GM18868 (cell line): ENCODE measurements around the gene TTI1.

Experiments used
- ATAC-seq: cut with Tn5 transposase; IDR thresholded peaks from one replicate; pipeline ENCODE4 v1.9.1; 2021; ENCODE audit warnings: mild to moderate bottlenecking, moderate library complexity; ENCODE audit not compliant: unreplicated experiment

TTI1 gene

DNA sequence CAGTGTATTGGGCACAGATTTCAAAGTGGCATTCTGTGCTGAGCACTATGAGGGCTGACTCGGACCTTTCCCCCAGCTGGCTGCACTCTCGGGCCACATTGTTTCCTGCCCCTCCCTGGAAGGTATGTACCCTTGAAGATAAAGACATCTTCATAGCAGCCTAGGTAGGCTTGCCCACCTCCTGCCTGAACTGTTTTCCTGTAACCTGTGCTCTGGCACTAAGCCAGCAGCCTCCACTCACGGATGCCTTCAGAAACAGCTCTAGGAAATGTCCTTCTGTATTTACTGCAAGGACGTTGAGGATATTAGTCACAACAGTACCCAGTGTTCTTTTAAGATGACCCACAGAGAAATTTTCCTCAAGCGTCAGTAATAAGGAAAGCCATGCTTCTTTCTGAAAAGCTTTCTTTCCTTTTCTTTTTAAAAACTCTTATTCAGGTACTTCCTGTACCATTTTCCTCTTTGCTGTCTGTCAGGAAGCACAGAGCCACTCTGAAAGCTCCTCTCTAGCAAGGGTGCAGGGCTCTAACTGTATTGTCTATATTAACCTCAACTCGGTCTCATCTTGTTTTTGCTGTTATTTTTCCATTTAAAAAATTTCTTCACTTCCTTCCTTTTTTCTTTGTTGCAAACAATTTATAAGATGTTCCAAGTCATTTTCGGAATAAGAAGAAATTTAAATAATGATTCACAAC, 43.5 kb downstream of the TTI1 start:
- no peak for ATAC-seq

DNA sequence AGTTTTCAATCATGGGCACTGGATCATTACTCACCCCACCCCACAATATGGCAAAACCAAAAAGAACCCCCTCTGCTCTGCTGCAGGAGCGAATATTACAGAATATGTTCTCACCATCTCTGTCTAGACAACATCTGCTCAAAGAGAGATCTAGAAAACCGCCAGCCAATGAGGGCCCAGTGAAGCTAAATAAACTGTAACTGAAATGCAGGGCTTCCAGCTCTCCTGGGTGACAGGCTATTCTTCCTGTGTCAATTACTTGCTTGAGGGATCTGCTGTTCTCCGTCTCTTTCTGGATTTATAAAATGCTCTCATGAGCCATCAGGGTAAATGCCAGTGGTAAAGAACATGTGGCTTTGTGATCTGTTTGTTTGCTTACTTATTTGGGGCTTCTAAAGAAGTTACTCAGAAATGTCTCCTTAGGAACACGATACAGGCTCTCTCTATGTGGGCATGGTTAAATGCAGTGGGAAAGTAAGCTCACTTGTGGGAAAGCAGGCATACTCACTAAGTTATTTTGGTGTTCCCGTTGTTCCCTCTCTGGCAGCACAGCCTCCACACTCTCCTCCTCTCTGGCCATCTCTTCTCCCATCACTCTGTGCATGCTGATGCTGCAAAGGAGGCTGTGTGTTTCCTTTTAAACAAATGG, 44.8 kb downstream of the TTI1 start:
- no peak for ATAC-seq

DNA sequence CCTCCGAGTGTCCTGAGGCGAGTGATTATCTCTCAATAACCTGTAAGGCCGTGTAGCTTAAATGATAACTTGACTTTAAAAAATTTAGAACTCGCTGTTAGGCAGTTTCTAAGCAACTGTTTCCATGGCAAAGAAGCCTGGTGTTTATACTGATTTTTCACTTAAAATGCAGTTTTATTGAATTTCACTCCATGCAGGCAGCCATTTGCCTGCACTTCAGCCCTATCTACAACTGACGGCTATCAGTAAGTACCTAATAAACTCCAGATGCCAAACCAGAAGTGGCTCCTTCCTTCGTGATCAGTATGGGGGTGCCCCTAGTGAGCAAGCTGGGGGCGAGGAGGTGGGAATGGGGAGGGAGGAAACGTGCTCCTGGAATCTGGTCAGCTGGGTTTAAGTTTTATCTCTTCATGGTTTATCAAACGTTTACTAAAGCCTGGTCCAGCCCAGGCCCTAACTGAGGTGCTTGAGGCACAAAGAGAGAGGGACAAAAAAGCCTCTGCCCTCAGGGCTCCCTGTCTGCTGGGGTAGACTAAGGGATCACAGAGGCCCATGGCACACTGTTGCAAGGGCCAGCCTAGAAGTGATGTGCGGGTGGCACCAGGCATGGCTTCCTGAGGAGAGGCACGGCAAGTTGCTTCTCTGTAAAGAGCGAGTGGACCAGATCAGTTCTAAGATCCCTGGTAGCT, 45.5 kb downstream of the TTI1 start:
- no peak for ATAC-seq

DNA sequence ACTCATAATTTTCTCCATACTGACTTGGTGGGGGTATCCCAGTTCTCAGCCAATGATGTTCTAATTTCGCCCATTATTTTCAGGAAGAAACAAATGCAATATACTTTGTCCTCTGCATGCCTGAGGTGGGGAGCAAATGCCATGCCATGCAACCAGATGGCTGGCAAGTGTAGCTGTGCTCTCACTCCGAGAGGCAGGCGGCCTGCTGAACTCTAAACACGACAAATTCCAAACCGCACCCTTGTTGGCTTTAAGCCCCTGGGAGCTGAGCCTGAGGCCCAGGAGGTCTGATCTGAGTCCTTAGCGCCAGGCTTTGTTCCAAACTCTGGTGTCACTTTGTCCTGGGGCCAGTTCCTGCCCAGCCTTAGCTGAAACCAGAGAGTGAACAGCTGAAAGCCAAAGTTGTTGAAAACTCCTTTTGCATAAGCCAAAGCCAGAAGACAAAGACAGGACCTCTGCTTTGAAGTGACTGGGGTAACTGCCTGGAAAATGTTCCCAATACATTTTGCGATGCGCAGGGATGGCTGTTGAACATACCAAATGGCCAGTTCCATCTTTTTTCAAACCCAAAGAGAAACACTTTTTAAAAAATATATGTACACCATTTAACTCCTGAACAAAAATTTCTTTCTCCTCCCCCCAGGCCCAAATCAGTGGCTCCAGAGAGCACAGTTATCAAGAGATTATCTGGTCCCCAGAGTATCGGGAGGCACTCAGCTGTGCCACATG, 46.2 kb downstream of the TTI1 start:
- no peak for ATAC-seq

DNA sequence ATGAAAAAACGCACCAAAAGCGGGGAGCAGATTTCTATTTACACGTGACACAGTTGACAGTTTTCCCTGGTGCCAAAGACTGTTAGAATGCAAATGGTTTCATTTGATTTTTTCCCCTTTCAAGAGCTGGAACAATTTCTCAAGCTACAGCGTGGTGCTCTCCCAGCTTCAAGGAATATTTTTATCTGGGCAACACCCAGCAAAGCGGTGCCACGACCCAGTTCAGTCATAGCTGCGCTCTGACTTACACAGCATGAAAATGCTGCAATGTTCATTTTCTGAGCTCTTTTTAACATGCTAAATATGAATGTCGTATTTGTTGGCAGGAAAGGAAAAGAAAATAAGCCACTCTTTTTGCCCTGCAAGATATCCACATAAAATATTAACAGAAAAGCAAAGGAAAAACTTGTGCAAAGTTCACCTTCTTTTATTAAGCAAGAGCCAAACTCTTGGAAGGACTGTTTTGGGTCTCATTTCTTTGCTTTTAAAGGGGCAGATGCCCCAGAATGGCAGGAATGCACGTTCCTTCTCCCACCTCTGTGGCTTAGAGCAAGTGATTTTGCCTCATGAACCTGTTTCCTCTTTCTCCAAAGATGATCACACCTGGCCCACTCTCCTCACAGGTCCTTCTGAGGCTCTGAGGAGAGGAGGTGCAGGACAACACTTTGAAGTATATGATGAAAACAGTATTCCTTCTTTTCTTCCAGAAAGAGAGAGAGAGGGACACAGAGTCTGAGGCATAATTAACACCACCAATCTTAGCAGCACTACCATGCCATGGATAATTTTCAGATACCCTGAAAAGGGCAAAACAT, 47.0 kb downstream of the TTI1 start:
- no peak for ATAC-seq

DNA sequence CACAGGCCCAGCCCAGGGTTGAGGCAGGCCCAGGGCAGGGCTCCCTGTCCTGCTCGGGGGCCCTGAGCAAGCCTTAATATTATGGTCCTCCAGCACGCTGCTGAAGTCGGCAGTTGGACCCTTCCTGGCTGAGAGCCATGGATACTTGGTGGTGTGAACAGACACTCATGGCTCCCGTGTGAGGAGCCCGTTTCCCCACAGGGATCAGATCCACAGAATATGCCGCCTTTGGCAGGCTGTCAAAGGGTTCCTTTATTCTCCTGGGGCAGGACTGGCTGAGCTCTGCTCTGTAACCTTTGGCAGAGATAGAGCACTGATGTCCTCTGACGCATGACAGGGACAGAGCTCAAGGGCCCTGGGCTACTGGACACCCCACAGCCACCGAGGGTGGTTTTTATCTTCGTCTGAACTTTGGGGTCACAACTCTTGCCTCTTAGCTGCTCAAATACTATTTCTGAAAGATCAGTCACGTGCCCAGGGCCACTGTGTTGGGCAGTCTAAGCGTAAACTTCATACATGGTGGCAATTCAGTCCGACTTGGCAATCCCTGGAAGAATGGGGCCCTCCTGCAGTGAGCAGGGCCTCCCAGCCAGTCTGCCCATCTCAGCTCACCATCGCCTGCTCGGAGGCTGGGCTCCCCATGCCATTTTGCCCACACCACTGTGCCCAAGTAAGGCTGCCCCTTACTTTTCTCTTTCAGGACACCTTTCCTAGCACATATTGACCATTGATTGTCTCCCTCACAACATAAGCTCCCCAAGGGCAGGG, 49.1 kb downstream of the TTI1 start:
- no peak for ATAC-seq

DNA sequence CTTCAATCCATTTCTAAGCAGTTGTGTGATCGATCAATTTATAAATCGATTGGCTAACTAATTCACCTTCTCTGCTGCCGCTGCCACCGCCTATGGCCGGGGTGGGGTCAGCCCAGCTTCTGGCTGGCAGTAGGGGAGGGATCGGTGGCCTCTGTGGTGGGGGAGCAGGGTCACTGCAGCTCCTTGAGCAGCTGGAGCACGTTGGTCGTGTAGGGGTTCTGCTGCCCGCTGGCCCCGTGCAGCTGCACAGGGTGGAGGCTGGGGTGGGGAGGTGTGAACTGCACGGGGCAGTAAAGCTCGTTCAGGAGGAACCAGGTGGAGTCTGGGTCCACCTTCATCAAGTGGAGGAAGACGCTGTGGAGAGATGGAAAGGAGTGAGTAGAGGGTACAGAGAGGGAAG, 50.0 kb downstream of the TTI1 start:
- ATAC-seq = no peak

DNA sequence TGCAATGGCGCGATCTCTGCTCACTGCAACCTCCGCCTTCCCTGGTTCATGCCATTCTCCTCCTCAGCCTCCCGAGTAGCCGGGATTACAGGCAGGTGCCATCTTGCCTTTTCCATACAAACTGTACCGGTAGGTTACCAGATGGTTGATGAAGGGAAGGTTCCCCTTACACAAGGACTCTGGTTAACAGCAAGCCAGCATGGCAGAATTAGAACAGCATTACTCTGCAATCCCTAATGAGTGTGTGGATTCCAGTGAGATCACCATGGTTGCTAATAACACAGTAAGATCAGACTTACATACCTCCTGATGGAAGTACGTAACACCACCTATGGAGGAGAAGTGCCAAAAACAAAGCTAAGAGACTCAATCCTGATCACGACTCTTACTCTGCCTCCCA, 51.7 kb downstream of the TTI1 start:
- ATAC-seq = no peak

DNA sequence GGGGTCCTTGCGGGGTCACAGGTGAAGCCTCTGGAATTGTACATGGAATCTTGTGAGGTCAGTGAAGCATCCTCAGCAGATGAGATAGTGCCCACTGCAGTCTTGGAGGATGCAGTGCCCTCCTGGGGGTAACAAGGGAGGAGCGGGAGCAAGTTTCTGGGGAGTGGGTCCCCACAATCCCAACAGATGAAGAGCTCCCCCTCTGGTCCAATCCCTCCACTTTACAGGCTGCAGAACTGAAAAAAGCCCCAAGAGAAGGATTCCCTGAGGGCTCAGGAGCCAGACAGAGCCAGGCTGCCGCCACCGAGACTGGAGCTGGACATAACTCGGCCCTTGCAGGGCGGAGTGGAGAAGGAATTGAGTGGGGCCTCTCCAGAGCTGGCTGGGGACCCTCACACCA, 52.4 kb downstream of the TTI1 start:
- ATAC-seq = no peak

DNA sequence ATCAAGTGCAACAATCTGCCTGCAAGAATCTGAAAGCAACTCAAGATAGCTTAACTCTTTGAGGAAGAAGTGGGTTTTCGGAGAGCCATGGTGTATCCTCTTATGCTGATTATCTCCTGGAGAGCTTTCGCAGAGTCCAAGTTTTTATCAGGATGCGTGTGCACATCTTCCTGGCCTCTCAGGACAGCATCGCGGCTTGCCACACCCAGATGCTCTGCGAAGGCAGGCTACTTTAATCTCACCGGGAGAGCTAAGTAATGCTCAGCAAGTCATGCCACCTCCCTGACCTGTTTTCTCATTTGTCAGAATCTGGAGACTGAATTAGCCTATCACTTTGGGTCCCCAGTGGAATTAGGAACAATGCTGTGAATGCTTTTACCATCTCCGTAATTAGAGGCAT, 52.9 kb downstream of the TTI1 start:
- no peak for ATAC-seq

DNA sequence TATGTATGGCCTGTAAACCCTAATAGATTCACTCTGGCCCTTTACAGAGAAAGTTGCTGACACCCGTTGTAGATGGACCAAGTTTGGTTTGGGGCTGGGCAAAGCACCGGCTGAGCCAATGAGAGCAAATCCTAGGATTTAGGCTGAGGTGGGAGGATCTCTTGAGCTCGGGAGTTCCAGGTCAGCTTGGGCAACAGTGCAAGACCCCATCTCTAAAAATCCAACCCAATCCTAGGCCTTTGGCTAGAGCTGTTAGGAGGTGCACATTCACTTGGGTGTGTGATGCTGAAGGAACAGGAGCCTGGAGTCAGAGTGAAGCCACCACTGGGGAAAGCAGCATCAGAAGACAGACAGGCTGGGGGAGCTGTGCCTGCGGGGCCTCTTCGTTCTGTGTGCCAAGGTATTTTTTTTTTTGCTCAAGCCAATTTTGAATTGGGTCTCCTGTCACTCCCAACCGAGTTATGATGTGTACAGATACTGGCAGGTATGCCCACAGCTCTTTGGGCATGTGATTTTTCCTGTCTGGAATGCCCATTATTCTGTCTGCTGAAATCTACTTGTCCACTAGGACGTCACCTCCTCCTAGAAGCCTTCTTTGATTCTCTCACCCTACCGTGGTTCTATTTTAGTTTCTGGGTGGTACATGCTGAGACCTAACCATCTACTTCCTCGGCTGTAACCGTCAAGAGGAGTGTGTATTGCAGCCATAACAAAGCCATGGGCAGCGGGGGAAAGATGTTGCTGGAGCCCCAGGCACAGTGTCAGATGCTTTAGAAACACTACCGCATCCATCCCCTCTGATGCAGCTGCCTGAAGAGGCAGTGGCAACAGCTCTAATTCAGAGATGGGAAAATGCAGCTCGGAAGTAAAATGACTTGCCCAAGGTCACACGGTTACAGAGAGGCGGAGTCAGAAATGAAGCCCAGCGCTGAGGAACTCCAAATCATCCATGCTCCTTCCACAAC, 54.0 kb downstream of the TTI1 start:
- no peak for ATAC-seq

DNA sequence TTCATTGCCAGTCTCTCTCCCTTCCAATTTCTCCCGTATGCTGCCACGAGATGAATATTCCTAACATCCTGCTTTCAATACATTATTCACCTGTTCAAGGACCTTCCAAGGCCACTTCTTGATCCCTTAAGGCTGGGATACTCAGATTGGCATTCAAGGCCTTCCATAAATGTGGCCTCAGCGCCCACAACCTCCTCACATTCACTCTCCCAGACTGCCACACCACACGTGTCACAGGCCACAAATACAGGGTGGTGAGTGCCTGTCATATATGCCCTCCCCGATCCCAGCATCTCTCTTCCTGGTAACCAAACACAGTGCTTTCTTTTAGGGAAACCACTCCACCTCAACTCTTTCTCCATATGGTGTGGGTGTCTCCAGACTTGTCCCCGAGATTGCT, 55.5 kb downstream of the TTI1 start:
- ATAC-seq = no peak

DNA sequence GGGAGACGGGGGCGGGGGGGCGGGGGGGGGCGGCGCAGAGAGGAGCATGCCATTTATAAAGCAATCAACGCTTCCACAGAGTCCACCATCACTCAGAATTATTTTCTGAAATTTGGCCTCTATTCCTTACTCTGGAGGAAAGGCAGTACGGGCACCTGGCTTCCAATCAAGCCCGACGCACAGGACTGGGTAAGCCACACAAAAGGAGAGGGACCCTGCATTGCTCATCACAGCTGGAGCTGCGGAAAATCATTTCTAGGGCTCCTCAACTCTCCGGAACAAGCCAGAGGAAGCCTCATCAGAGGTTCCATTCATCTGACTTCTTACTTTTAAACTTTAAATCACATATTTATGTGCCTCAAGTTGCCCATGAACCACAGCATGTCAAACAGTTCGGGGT, 55.9 kb downstream of the TTI1 start:
- no peak for ATAC-seq

DNA sequence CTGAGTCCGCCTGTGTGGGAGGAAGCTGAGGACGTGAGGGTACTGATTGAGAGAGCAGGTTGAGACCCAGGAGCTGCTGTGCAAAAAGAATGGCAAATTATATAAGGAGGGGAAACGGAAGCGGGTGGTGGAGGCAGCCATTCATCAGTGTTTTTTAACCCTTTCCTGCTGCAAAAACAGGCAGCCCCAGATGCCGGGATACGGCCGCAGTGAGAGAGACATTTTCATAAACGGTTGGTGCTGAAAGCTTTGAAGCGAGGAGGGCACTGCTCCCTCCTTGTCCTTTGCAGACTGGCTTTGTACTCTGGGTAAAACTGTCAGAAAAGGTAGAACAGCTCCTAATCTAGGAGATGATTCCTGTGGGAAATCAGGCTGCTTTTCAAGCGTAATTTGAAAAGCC, 56.4 kb downstream of the TTI1 start:
- no peak for ATAC-seq

DNA sequence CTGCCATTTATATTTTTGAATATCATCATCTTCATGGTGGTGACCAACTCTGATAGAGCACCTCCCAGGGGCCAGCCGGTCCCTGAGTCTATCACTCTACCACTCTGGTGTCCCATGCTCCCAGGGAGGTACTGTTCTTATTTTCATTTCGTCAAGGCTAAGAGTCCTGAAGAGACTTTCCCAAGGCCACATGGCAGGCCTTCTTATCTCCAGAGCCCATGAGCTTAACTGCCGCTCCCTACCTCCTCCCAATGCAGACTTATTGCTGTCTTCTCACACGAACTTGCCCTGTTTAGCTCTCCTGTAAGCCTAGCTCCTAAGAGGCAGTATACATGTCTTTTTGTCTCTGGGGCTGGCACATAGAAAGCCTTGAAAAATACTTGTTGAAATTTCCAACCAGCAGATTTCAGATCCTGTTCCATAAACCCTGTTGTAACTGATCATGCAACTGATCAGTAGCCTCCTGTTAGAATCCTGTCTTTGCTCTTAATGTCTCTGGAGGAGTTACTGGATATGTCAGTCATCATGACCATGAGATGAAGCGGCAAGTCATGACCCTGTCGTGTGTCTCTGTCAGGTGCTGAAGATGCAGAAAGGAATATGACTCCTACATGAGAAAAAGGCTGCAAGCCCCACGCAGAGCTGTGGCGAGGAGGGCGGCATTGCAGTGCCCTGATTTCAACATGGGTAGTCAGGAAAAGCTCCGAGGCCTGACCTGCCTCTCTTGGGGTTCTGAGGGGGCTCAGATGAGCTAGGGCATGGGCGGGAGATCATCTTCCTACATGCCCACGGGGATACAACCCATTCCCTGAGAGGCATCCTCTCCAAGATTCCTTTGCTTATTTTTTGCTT, 60.0 kb downstream of the TTI1 start:
- ATAC-seq = no peak

DNA sequence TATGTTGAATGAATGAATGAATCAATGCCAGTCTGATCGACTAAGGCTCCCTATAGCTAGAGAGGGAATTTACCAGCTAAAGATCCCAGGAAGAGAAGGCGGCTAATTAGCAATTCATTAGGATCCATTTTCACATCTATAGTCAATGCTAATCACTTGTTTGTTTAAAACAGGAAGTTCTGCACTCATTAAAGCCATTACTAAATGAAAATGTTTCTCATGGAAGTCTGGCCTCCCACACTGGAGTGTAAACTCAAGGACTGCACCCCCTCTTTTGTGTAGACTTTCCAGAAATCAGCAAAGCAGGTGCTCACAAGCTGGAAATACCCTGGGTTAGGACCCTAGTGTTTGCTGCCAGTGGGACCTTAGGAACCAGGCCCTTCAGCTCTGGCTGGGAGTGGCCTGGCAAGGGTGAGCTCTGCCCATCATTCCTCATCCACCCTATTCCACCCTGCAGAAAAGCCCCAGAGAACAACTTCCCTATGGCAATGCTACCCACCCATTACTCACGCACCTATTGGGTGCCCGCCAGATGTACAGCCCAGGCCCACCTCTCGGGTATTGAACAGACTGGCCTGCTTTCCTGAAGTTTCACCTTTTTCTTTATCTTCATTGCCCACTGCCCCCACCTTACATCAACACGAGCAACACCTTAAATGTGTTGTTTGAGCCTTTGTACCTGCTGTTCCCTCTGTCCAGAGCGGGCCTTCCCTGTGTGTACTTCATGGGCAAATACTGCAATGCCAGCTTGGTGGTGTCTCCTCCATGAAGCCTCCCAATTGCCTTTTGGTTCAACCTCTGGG, 60.8 kb downstream of the TTI1 start:
- no peak for ATAC-seq

DNA sequence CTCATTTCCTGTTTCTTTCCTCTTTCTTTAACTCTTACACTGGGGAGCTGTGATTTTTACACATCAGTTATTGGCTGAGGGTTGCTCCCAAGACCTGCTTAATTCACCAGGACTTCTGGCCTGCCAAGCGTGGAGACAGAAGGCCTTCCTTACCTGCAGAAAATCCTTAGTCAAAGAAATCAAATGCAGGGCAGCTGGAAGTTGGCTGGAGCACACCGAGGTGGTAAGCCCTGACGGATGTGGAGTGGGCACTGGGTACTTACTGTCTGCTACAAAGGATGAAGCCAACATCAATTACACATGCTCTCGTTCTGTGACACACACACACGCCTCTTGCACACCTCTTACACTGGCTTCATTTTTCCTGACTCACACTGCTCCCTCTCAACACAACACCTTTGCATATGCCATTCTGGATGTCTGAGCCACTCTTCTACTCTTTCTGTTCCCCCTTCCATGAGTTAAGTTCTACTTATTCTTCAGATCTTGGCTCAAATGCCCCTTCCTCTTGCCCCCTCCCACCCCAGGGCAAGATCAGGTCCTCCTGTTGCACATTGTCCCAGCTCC, 61.6 kb downstream of the TTI1 start:
- no peak for ATAC-seq
